Posterior cingulate gyrus (tissue), 11 donors: ENCODE results near the gene ASTN2.

Experiments used
- DNase-seq, 10 donors: peaks; one replicate each; pipeline versions ENCODE4 v3.0.0 to v3.0.0-alpha.2; 2020 to 2021; ENCODE audit warnings: mixed read lengths in 3 of 10
- intact Hi-C: fragments of 100-400 bp; cut with DNase I; formaldehyde crosslinking; loops from one replicate; pipeline ENCODE4 v1.15.1; 2023

Gene ASTN2

GRCh38 chr9:117136461-117136860, 278.4 kb downstream of the ASTN2 start:
- DNase-seq, result no peak
- intact Hi-C loops, result no loop called here

GRCh38 chr9:117135501-117136098, 279.3 kb downstream of the ASTN2 start:
- DNase-seq, result no peak
- intact Hi-C loops, result no loop called here

DNA sequence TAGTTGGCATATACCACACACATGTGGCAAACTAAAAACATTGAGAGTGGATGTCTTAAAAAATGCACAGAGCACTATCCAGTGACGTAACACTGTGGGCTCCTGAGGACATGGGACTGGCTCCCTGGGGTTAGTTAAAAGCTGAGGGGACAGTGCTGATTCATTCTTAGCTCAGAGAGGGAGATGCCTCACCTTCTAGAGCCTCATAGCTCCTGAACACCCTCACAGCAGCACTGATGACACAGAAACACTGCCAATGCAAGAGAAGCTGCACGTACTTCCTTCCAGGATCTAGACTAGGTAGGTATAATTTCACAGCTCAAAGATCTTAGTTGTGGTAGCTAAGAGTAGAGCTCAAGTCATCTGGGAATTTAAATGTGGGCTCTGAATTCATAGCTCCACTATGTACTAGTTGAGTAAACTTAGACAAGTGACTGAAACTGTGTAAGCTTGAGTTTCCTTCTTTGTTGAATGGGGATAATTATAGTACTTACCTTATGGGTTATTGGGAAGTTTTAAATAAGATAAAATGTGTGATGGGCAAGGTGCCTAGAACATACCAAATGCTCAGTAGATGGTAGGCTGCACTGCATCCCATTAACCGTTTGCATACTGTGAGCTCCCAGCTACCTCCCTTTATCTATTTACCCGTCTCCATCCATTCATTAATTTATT, 279.9 kb downstream of the ASTN2 start:
- no peak for DNase-seq
- intact Hi-C loops, result no loop called here

DNA sequence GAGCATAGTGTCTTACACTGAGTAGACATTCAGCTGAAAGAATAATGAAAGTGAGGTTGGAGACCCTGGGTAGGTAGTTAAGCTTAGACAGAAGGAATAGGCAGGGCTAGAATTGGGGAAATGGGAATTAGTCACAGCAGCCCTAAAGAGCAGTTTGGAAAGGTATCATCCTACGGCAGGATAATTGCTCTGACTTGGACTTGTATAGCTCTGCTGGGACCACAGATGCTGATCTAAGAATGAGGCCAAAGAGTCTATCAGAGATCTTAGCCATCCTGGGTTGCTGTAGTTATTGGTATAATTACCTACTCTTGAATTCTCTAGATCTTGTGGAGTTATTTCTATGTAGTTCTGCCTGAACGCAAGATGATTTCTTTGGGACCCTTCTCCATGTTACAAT, 288.0 kb downstream of the ASTN2 start:
- intact Hi-C loops, result no loop called here
- no peak for DNase-seq

DNA sequence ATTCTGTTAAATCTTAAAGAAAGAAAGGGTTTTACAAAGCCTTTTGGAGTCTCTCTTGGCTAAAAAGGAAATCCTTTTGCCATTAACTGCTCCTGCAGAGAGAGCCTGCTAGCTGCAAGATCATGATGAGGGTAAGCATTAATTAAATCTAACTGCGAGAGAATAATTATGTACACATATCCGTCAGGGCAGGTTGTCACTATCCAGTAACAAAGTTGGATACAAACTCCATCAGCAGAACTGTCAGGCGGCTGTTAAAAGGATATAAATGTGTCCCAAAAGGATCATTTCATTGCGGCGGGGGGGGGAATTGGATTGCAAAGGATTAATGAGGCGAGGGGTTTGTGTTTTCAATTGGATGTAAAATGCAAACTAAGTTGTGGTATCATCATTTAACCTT, 289.3 kb downstream of the ASTN2 start:
- intact Hi-C loops, result no loop called here
- DNase-seq, result no peak

DNA sequence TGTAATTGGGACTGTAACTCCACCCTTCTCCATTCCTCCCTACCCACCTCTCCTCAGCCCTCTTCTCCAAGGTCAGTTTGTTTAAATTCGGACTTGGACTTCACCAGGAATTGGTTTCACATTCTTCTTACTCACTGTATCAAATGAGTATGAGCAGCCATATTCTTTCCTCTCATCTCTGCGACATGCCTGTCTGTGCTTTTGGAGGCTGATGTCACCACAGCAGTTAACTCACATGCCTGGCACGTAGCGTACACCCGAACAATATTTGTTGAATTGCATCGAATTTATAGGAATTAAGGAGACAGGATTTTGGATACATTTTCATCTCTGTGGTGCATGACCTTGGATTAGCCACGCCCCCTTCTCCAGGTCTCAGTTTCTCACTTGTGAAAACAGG, 291.1 kb downstream of the ASTN2 start:
- DNase-seq, result no peak
- intact Hi-C loops, result no loop called here

DNA sequence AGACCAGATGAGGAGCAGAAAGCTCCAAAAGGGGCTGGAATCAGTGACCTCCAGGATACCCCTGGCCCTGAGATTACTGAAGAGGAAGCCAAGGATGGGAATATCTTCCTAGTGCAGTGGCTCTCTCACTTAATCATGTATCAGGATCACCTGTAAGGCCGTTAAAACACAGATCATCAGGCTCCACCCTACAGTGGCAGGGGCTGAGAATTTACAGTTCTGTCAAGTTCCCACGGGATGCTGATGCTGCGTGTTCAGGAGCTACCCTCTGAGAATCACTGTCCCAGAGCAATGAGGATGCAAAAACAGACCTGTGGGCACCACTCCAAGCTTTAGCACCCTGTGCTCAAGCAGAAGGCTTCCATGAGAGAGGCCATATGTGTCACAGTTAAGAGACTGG, 291.9 kb downstream of the ASTN2 start:
- intact Hi-C loops, result no loop called here

DNA sequence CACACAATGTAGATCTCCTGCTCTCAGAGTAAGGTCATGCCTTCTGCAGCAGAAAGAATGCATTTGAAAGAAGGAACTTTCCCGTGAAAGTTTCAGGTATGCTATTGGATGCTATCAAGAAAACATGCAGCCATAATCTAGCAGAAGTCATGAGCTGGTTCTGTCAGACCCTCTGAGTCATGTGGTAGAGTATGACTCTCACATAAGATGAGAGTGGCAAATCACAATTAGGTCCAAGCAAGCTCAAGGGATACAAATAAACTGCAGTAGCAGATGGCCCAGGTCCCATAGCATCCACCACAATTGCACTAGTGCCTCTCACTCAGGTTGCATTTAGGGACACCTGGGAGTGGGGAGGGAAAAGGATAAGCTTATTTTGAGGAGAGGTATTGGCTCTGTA, 292.8 kb downstream of the ASTN2 start:
- intact Hi-C loops, result no loop called here
- DNase-seq, result no peak

More for the DNA sequence above, 291.9 kb downstream of the ASTN2 start:
- no peak for DNase-seq

- intact Hi-C loops, result no loop called here
Measured at GRCh38 chr9:117121316-117121715, 293.5 kb downstream of the ASTN2 start.

GRCh38 chr9:117120061-117120460, 294.8 kb downstream of the ASTN2 start:
- intact Hi-C loops, result no loop called here
- no peak for DNase-seq

More at GRCh38 chr9:117121316-117121715, 293.5 kb downstream of the ASTN2 start:
- DNase-seq, result peak in 3 of 10 donors; percentile 14 to 23 (median 22)

DNA sequence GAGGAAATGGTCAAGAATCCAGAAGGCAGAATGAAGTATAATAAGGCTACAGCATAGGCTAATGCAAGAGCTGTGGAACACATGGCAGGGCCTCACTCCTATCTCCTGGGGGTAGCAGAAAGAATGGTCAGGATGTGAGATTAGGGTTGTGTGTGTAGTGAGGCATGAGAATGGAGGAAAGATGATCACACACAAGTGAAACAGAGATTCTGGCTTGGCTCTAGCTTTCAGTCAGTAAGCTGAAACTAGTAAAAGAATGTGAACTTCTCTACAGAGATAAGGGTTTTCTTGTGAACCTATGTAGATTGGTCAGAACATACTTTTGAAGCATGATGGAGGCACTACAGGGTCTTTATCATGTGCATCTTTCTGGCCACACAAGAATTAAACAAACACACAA, 298.8 kb downstream of the ASTN2 start:
- intact Hi-C loops, result no loop called here
- no peak for DNase-seq

DNA sequence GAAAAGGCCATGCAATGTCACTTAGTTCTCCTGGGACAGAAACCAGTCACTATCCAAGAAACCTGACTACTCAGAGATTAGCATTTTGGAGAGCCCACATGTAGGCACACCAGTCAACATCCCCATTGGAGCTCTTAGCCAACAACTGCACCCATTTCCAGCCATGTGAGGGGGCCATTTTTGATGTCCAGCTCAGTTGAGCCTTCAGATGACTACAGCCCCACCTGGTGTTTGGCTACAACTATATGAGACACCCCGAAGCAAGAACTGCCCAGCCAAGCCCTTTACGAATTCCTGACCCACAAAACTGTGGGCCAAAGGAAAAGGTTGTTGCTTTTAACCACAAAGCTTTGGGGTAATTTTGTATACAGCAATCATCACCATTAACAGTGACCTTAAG, 300.1 kb downstream of the ASTN2 start:
- DNase-seq, result no peak
- intact Hi-C loops, result no loop called here

- intact Hi-C loops, result no loop called here
Measured at GRCh38 chr9:117104716-117105495, 310.0 kb downstream of the ASTN2 start.

DNA sequence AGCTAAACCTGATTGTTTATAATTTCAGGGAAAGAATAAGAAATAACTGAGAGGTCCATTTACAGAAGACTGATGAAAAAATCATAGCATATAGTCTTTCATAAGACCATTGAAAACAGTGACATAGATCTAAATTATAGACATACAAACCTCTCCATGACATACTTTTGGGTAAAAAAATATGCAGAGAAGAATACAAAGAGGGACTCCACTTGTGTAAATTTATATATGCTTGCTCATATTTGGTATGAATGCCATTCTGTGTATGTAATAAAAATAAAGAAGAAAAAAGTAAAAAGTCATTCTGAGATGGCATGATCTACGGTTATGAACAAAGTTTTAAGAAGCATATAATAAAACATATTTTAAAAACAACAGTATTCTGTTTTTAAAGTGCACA, 310.7 kb downstream of the ASTN2 start:
- no peak for DNase-seq
- intact Hi-C loops, result no loop called here

More at GRCh38 chr9:117104716-117105495, 310.0 kb downstream of the ASTN2 start:
- no peak for DNase-seq

DNA sequence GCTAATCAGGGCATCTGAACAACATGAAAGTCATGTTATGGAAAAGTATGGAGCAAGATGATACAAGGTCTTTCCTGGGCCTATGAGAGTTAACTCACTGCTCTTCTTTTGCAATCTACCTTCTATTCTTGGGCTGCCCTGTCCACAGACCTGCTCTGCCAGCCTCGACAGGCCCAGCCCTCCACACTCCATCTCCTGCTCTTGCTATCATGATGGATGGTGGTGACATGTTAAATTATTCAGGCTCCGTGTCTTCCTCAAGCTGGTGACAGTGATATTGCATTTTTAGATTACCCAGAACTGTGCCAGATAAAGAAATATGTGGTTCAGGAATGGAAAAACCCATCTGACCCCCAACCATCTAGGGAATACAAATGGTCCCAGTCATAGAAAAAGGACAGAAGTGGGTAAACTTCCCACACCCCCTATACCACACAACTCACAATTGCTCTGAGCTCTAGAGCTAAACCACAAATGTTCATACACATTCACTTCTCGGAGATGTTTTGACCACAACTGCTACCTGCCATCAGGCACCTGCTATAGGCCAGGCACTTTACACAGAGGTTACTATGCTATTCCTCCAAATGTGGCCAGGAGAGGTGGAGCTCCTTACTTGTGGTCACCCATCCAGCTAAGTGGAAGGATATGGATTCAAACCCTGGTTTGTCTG, 311.3 kb downstream of the ASTN2 start:
- intact Hi-C loops, result no loop called here

GRCh38 chr9:117101008-117101407, 313.8 kb downstream of the ASTN2 start:
- intact Hi-C loops, result no loop called here
- no peak for DNase-seq

More for the DNA sequence above, 311.3 kb downstream of the ASTN2 start:
- no peak for DNase-seq

DNA sequence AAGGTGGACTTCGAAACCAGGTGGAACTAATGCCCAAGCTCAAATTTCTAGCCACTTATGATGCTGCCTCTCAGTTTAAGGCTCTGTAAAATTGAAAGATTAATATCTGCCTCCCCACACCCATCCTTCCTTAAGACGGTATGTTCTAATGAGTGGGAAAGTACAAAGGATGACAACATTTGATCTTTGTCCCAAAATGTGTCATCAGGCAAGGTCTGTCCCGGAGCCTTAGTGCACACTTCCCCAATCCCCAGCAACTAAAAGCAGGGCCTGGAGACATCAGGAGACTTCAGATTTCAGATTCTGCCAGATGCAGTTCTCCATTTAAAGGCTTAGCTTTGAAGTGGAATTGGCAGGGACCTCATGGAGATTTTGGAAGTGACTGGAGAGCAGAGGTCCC, 316.5 kb downstream of the ASTN2 start:
- intact Hi-C loops, result no loop called here
- DNase-seq, result no peak

- DNase-seq, result no peak
- intact Hi-C loops, result no loop called here
Measured at GRCh38 chr9:117097761-117098160, 317.1 kb downstream of the ASTN2 start.

DNA sequence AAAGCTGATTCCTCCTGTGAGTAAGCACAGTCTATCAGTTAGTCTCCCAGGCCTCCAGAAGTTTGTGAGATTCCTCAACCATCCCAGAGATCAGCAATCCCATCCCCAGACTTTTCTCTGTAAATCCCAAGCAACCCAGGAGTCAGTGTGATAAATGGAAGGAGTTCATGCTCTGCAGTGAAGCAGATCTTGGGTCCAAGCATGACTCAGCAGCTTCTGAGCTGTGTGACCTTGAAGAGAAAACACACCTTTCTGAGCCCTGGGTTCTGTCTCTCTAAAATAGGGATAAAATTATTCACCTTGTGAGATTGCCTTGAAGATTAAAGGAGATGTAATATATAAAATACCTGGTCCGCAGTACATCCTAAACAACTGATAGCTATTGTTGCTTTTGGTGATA, 318.7 kb downstream of the ASTN2 start:
- DNase-seq, result no peak
- intact Hi-C loops, result no loop called here

DNA sequence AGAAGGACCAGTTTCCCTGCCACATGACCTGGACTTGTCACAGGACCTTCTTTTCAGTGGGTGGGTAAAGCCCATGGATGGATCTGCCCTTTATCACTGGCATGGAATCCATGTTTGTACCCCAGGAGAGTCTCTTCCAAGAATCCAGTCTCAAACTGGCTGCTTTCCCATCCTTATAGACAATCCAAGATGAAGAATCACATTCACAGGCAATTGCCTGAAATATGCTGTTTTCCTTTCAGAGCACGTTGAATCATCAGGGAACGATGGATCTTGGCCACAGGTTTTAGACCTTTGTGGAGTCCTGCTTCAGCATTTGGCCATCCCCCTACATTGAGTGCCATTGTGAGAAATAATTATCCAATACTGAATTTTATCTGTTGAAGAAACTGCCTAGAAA, 319.8 kb downstream of the ASTN2 start:
- intact Hi-C loops, result no loop called here
- no peak for DNase-seq
